MM.1S (cell line): ENCODE data around the gene TRIM3.

Source experiments
- CTCF ChIP-seq: fragments of 300-600 bp; sonication (generic); IDR thresholded peaks from 2 replicates; pipeline ENCODE4 v1.5.1; 2016; ENCODE audit warnings: antibody characterized with exemption, low read length, mixed read lengths
- EZH2 ChIP-seq: fragments of 300-600 bp; sonication (generic); optimal IDR thresholded peaks from 2 replicates; pipeline ENCODE3; 2017; ENCODE audit warnings: low read depth, mild to moderate bottlenecking, antibody characterized with exemption, low read length, mixed read lengths

DNA sequence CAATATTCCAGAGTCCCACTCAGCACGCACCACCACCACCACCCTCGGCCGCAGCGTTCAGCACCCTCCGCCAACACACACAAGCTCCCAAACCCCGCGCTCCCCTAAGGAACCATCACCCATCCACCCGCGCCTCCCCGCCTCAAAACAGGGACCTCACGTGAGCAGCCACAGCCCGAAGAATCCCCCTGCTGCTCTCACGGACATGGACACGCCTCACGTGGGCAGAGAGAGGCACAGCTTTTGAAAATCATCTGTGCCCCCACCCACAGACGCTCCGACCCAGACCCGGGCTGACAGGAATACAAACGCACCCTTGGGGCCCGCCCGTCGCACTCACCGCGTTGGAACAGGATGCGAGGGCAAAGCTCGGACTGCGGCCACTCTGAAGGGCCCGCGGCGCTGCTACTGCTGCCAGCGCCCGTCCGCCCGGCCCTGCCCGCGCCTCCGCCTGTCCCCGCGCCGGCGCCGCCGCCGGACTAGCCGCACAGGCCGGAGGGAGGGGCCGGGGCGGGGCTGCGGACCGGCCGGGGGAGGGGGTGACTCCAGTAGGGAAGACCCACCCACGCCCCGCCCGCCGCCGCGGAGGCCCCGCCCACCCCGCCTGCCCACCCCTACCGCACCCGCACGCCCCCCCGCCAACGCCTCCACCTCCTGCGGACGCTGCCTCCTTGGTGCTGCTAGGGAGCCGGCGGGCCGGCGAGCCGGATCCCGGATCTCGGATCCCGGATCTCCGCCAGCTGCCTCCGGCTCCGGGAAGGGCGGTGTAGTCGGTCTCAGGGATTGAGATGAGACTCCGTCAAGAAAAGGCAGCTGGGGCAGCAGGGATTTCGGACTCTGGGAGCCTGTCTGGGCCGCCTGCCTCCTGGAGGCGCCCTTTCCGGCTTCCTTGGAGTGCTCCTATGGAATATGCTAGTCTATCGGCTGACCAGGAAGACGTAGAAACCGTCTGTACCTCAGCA lies at the start of gene TRIM3:
- TF ChIP-seq CTCF (no peak), EZH2 (no peak)
